Activated naive CD8-positive, alpha-beta T cell (primary cell): ENCODE results near the gene C12orf57.

Experiments
- H3K27ac Mint-ChIP-seq: one replicate; pipeline ENCODE4 v1.8.0; 2021; ENCODE audit warnings: mixed read lengths
- H3K27me3 Mint-ChIP-seq: one replicate; pipeline ENCODE4 v1.8.0; 2021; ENCODE audit warnings: mixed read lengths
- H3K36me3 Mint-ChIP-seq: one replicate; pipeline ENCODE4 v1.8.0; 2021; ENCODE audit warnings: mixed read lengths
- H3K4me1 Mint-ChIP-seq: one replicate; pipeline ENCODE4 v1.8.0; 2021; ENCODE audit warnings: low read depth, mixed read lengths
- H3K4me3 Mint-ChIP-seq: one replicate; pipeline ENCODE4 v1.8.0; 2021; ENCODE audit warnings: mild to moderate bottlenecking, mixed read lengths
- H3K9me3 Mint-ChIP-seq: one replicate; pipeline ENCODE4 v1.8.0; 2021; ENCODE audit warnings: low read depth, mixed read lengths

The C12orf57 gene

DNA sequence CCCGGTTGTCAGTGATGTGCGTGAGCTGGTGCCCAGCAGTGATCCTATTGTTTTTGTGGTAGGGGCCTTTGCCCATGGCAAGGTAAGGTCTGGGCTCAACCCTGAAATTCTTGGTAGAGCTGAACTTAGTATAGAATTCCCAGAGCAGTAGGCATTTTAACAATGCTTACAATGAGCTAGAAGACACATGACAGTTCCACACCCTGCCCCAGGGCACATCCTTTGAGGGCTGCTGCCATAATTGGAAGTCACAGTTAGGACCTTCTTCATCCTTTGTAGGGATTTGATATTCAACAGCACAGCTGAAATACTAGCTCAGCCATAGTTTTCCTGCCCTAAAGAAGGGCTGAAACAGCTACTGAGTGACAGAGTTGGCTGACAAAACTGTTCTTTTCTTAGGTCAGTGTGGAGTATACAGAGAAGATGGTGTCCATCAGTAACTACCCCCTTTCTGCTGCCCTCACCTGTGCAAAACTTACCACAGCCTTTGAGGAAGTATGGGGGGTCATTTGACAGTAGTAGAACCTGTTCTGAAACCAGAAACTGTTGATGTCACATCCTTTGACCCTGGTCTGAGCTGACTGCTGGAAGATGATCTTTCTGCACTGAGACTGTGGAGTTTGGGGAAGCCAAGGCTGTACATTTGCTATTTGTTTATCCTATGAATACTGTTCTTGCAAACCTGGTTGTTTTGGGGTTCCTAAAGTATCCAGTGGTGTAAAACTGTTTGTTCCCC, 31.6 kb downstream of the C12orf57 start:
- Mint-ChIP-seq H3K4me3 (no peak overlapping the region), H3K36me3 (peaks cover 7% of the 10 kb centered on the region), H3K9me3 (no peaks in the 10 kb centered on the region), H3K27ac (peak overlapping the region; percentile 16), H3K27me3 (no peaks in the 10 kb centered on the region), H3K4me1 (peaks cover 25% of the 10 kb centered on the region)

DNA sequence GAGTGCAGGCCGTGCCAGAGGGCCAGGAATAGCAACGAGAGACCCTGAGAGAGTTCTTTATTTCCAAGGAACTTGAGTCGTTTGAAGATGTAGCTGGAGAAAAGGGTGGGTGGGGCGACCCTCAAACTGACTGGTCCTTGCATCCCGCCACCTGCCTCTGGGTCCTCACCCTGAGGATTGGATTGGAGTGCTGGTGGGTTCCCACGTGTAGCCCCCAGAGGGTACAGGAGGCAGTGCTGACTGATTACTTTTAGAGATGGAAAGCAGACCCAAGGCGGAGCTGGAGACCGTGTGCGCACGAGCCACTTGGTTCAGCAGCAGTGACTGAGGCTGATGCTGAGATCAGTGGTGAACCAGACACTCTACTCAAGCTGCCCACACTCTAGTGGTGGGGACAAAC, 33.8 kb downstream of the C12orf57 start:
- Mint-ChIP-seq H3K27ac (peak overlapping the region; percentile 46), H3K27me3 (no peaks in the 10 kb centered on the region), H3K4me3 (no peak overlapping the region), H3K36me3 (peaks cover 3% of the 10 kb centered on the region), H3K4me1 (peaks cover 11% of the 10 kb centered on the region), H3K9me3 (no peaks in the 10 kb centered on the region)

DNA sequence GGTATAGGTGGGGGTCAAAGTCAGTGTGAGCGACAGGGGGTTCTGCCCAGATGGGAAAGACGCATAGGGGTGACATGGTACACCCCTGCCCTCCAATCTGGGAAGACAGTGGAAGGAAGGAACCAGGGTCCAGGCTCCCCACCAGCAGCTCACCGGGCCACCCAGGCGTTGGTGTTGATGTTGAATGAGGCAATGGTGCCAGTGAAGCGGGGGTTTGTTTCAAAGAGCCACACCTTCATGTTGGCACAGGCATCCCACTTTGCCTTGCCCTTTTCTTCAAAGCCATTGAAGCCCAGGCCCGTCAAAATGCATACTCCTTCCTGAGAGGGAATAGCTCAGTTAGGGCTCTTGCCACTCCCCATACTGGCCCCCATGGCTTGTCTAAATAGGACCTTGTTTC, 34.4 kb downstream of the C12orf57 start:
- Mint-ChIP-seq H3K36me3 (peaks cover 3% of the 10 kb centered on the region), H3K4me3 (no peak overlapping the region), H3K4me1 (peaks cover 6% of the 10 kb centered on the region), H3K9me3 (no peaks in the 10 kb centered on the region), H3K27me3 (no peaks in the 10 kb centered on the region), H3K27ac (no peak overlapping the region)

DNA sequence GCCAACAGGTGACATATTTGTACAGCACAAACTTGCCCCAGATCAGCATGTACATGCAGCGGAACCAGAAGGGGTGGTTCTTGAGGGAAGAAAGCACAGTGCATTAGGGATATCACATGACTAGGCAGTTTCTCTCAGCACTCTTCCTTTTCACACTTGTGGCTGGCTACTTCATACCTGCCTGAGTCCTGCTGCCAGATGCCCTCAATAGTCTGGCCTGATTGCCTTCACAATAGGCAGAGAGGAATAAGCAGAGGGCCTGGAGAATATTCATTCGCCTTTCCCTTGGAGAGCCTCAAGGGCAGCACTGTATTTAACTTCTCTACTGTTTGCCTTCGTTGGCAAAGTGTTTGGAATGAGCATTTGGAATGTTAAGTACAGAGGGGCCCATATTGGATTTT, 34.8 kb downstream of the C12orf57 start:
- no peaks in the 10 kb centered on the region for H3K27me3 Mint-ChIP-seq
- H3K36me3 Mint-ChIP-seq = peaks cover 5% of the 10 kb centered on the region
- no peaks in the 10 kb centered on the region for H3K9me3 Mint-ChIP-seq
- peaks cover 6% of the 10 kb centered on the region for H3K4me1 Mint-ChIP-seq
- peak overlapping the region; percentile 16 for H3K27ac Mint-ChIP-seq
- H3K4me3 Mint-ChIP-seq = no peak overlapping the region

DNA sequence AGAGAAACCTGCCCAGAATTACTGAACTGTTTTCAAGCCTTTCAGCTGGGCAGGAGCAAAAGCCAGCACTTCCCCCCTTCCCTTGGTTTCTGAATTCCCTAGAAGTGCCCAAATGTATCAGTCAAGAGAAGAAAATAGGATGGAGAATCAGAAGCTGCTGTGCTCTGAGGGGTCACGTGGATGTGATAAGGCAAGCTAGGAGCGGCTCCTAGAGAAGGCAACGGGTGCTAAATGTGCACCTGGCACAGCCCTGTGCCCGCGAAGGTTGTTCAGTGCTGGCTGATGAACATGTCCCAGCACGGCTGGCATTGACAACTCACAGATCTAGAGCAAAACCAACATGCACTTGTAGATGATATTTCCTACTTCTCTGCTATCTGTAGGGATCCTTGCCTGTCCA, 35.2 kb downstream of the C12orf57 start:
- no peak overlapping the region for H3K4me3 Mint-ChIP-seq
- no peaks in the 10 kb centered on the region for H3K9me3 Mint-ChIP-seq
- H3K27me3 Mint-ChIP-seq = no peaks in the 10 kb centered on the region
- peak overlapping the region; percentile 16 for H3K27ac Mint-ChIP-seq
- H3K4me1 Mint-ChIP-seq = peaks cover 3% of the 10 kb centered on the region
- peaks cover 5% of the 10 kb centered on the region for H3K36me3 Mint-ChIP-seq

DNA sequence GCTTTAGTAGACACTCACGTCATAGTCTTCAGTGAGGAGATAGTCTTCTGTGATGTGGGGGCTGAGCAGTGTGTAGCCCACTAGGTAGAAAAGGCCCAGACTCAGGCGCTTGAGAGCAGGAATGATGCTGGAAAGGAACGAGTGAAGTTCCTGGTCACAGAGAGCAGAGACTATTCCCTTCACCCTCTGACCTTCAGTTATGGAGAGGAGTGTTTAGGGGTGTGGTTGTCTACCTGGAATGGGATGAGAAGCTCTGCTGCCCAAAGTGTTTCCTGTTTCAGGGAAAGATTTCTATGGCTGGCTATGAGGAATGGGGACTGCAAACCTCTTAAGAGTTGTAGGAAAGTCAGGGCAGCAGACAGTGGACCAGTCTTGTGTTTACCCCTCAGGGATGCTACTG, 35.6 kb downstream of the C12orf57 start:
- H3K36me3 Mint-ChIP-seq = peaks cover 5% of the 10 kb centered on the region
- no peak overlapping the region for H3K27ac Mint-ChIP-seq
- H3K9me3 Mint-ChIP-seq = no peaks in the 10 kb centered on the region
- H3K4me1 Mint-ChIP-seq = peaks cover 2% of the 10 kb centered on the region
- H3K27me3 Mint-ChIP-seq = no peaks in the 10 kb centered on the region
- H3K4me3 Mint-ChIP-seq = no peak overlapping the region

DNA sequence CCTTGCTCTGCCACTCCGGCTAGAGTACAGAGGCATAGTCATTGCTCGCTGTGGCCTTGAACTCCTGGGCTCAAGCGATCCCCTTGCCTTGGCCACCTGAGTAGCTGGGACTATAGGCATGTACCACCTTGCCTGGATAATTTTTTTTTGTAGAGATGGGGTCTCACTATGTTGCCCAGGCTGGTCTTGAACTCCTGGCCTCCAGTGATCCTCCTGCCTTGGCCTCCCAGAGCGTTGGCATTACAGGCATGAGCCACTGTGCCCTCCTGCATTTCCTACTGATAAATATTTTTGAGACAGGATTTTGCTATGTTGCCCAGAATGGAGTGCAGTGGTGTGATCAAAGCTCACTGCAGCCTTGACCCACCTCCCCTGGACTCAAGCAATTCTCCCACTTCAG, 36.3 kb downstream of the C12orf57 start:
- Mint-ChIP-seq H3K27ac (peak overlapping the region; percentile 34), H3K27me3 (no peaks in the 10 kb centered on the region), H3K4me3 (no peak overlapping the region), H3K4me1 (peaks cover 2% of the 10 kb centered on the region), H3K9me3 (no peaks in the 10 kb centered on the region), H3K36me3 (peaks cover 5% of the 10 kb centered on the region)

DNA sequence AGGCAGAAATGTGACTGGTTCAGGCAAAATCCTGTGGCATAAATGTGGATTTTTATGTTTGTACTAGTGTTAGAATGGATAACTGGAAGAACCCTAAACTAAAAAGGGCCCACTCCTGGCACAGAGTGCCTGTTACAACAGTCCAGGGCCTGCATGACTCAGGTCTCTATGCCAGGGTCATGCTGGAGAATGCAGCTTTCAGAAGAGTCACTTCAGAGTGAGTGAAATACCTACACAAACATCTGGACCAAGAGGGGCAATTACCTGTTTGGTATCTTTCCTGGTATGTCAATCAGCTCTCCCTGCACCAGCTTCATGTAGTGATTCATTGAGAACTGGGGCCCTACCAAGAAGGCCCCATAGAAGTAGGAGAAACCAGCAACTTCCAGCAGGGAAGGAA, 36.9 kb downstream of the C12orf57 start:
- H3K4me3 Mint-ChIP-seq = no peak overlapping the region
- H3K27me3 Mint-ChIP-seq = no peaks in the 10 kb centered on the region
- H3K27ac Mint-ChIP-seq = peak overlapping the region; percentile 61
- H3K36me3 Mint-ChIP-seq = peaks cover 5% of the 10 kb centered on the region
- peaks cover 2% of the 10 kb centered on the region for H3K4me1 Mint-ChIP-seq
- H3K9me3 Mint-ChIP-seq = no peaks in the 10 kb centered on the region

DNA sequence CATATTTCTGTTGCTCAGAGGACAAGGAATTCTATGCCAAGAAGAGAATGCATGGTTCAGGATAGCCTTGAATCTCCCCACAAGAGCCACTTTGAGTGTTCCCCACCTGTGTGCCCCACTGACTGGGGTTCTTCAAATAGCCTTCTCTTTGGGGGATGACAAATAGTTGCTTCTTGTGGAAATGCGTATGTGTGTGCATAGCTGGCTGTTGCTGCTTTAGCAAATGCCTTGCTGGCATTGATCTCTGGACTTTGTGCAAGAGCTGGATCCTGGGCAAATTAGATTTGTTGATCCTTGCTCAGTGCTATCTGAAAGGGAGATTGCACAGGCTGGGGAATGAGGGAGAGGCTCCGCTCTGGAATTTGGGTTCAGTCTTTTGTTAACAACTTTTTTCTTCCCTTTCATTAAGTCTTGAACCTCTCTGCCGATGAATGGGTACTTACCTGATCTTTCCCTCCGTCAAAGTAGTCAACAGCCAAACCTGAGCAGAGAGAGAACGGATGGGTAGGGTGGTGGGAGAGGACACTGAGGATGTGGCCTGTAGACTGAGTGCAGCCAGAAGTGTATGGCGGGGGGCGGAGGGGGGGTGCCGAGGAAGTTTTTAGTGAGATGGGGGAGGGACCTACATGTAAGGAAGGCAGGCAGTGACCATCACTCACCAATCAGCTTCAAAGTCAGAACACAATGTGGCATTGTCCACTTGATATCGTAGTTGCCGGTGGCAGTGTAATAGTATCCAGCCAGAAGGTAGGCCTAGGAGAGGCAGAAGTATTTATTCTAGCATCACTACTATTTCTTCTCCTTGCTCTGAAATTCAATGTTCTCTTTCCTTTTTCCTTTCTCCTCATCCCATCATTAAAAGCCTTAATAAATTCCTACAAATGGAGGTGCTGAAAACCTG, 37.6 kb downstream of the C12orf57 start:
- peaks cover 5% of the 10 kb centered on the region for H3K36me3 Mint-ChIP-seq
- H3K4me1 Mint-ChIP-seq = no peaks in the 10 kb centered on the region
- H3K9me3 Mint-ChIP-seq = no peaks in the 10 kb centered on the region
- H3K27me3 Mint-ChIP-seq = no peaks in the 10 kb centered on the region
- H3K4me3 Mint-ChIP-seq = no peak overlapping the region
- peak overlapping the region; percentile 61 for H3K27ac Mint-ChIP-seq

DNA sequence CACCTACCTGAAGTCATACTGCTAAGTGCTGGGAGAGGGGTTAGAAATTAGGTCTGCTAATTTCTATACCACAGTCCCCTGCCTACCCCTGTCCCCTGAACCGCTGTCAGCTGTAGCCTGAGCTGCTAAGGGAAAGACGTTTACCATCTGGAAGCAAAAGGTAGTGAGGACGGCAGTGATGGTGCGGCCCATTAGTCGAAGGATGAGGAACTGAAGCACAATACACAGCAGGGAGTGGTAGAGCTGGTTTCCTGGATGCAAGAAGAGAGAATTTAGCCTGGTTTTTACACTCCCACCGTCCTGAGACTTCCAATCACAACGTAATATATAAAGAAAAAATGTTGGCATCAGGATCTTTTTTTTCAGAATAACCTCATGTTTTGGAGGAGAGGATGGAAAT, 38.7 kb downstream of the C12orf57 start:
- Mint-ChIP-seq H3K9me3 (no peaks in the 10 kb centered on the region), H3K4me1 (no peaks in the 10 kb centered on the region), H3K4me3 (no peak overlapping the region), H3K27me3 (no peaks in the 10 kb centered on the region), H3K36me3 (peaks cover 5% of the 10 kb centered on the region), H3K27ac (no peak overlapping the region)

DNA sequence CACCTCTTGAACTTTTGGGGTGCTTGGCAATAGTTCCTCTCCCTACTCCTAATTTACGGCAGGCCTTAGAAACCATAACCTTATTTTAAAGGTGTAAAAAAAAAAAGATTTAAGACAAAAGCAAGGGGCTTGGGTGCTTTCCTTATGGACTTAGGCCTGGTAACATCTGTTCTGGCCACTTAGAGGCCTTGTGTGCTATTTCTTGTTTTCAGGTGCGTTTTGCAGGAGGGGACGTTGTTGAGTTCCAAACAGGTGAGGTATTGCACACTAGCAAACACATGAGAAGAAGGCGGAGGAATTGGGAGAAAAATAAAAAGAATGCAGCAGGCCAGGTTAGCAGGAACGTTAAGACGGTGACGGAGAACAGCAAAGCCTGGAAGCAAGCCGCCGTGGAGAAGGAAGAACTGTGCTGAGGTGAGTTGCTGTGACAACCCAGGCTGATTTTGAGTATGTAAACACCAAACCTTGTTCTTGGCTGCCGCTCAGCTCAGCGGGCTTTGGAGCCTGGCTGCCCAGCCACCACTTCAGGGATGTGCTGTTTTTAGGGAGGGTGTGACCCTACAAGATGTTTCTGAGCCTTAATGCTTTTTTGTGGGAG, 44.2 kb downstream of the C12orf57 start:
- no peak overlapping the region for H3K4me3 Mint-ChIP-seq
- H3K27me3 Mint-ChIP-seq = no peaks in the 10 kb centered on the region
- H3K9me3 Mint-ChIP-seq = no peaks in the 10 kb centered on the region
- H3K27ac Mint-ChIP-seq = no peak overlapping the region
- peaks cover 6% of the 10 kb centered on the region for H3K36me3 Mint-ChIP-seq
- H3K4me1 Mint-ChIP-seq = peaks cover 2% of the 10 kb centered on the region
